Muscle layer of duodenum (tissue), 2 donors: ENCODE measurements around the gene LGALS13.
"Not testable (repeated sequence)": the region's sequence is repeated elsewhere in the genome, so short reads cannot be mapped to it uniquely, and the experiment has no call there.

Experiments used
- H3K27ac ChIP-seq: one replicate; pipeline ENCODE4 v1.7.0; 2013; ENCODE audit warnings: mild to moderate bottlenecking, low read length
- H3K27me3 ChIP-seq: one replicate; pipeline ENCODE4 v1.7.0; 2013; ENCODE audit warnings: low read depth, mild to moderate bottlenecking, control low read depth, low read length
- H3K36me3 ChIP-seq, 2 donors: one replicate each; pipeline ENCODE4 v1.7.0; 2013; ENCODE audit warnings: low read length in 2 of 2, control low read depth in 1 of 2, mild to moderate bottlenecking in 1 of 2; ENCODE audit not compliant: insufficient read depth in 2 of 2, control insufficient read depth in 1 of 2
- H3K4me1 ChIP-seq, 2 donors: one replicate each; pipeline ENCODE4 v1.7.0; 2013; ENCODE audit warnings: low read length in 2 of 2, mild to moderate bottlenecking in 2 of 2, control low read depth in 1 of 2, moderate library complexity in 1 of 2; ENCODE audit not compliant: insufficient read depth in 2 of 2, control insufficient read depth in 1 of 2
- H3K4me3 ChIP-seq, 2 donors: one replicate each; pipeline ENCODE4 v1.7.0; 2013; ENCODE audit warnings: low read length in 2 of 2, low read depth in 1 of 2, mild to moderate bottlenecking in 1 of 2
- H3K9me3 ChIP-seq, 2 donors: one replicate each; pipeline ENCODE4 v1.7.0; 2013; ENCODE audit warnings: low read length in 2 of 2, control low read depth in 1 of 2, mild to moderate bottlenecking in 1 of 2; ENCODE audit not compliant: control insufficient read depth in 1 of 2
- donor health status: healthy.

Gene LGALS13

GRCh38 chr19:39623946-39624345 lies 21.6 kb downstream of the LGALS13 start:
- peaks cover 0 to 2% of the 10 kb centered on the region in 2 donors for H3K9me3 ChIP-seq
- H3K4me1 ChIP-seq: no peaks in the 10 kb centered on the region
- H3K27ac ChIP-seq: no peak overlapping the region
- no peaks in the 10 kb centered on the region for H3K36me3 ChIP-seq
- H3K4me3 ChIP-seq: no peak overlapping the region
- no peaks in the 10 kb centered on the region for H3K27me3 ChIP-seq

- H3K4me1 ChIP-seq, H3K27ac ChIP-seq, H3K36me3 ChIP-seq, H3K9me3 ChIP-seq, H3K4me3 ChIP-seq, H3K27me3 ChIP-seq: not testable (repeated sequence)
These were observed 25.3 kb downstream of the LGALS13 start for GRCh38 chr19:39627631-39628030.

- H3K9me3 ChIP-seq: peaks cover 0 to 2% of the 10 kb centered on the region in 2 donors
- H3K27ac ChIP-seq: no peak overlapping the region
- no peaks in the 10 kb centered on the region for H3K36me3 ChIP-seq
- no peaks in the 10 kb centered on the region for H3K27me3 ChIP-seq
- no peak overlapping the region for H3K4me3 ChIP-seq
- no peaks in the 10 kb centered on the region for H3K4me1 ChIP-seq
These were observed 28.9 kb downstream of the LGALS13 start for GRCh38 chr19:39631178-39631577.

GRCh38 chr19:39631626-39632025 lies 29.3 kb downstream of the LGALS13 start:
- no peak overlapping the region for H3K4me3 ChIP-seq
- no peaks in the 10 kb centered on the region for H3K36me3 ChIP-seq
- peaks cover 0 to 2% of the 10 kb centered on the region in 2 donors for H3K9me3 ChIP-seq
- H3K27ac ChIP-seq: no peak overlapping the region
- H3K27me3 ChIP-seq: no peaks in the 10 kb centered on the region
- no peaks in the 10 kb centered on the region for H3K4me1 ChIP-seq

GRCh38 chr19:39637891-39638290 lies 35.6 kb downstream of the LGALS13 start:
- no peaks in the 10 kb centered on the region for H3K27me3 ChIP-seq
- no peaks in the 10 kb centered on the region for H3K36me3 ChIP-seq
- no peak overlapping the region for H3K27ac ChIP-seq
- no peaks in the 10 kb centered on the region for H3K9me3 ChIP-seq
- H3K4me3 ChIP-seq: no peak overlapping the region
- no peaks in the 10 kb centered on the region for H3K4me1 ChIP-seq

- H3K4me1 ChIP-seq: no peaks in the 10 kb centered on the region
- no peaks in the 10 kb centered on the region for H3K27me3 ChIP-seq
- no peak overlapping the region for H3K4me3 ChIP-seq
- no peak overlapping the region for H3K27ac ChIP-seq
- H3K36me3 ChIP-seq: no peaks in the 10 kb centered on the region
- H3K9me3 ChIP-seq: no peaks in the 10 kb centered on the region
These were observed 39.4 kb downstream of the LGALS13 start for GRCh38 chr19:39641773-39642172.

GRCh38 chr19:39643591-39643990 lies 41.3 kb downstream of the LGALS13 start:
- H3K27ac ChIP-seq: no peak overlapping the region
- H3K9me3 ChIP-seq: no peaks in the 10 kb centered on the region
- no peaks in the 10 kb centered on the region for H3K27me3 ChIP-seq

GRCh38 chr19:39645800-39646411 lies 43.6 kb downstream of the LGALS13 start:
- Histone ChIP-seq H3K9me3 (no peaks in the 10 kb centered on the region), H3K27ac (no peak overlapping the region), H3K27me3 (no peaks in the 10 kb centered on the region), H3K36me3 (no peaks in the 10 kb centered on the region), H3K4me1 (no peaks in the 10 kb centered on the region), H3K4me3 (no peak overlapping the region)

More at GRCh38 chr19:39643591-39643990, 41.3 kb downstream of the LGALS13 start:
- Histone ChIP-seq H3K36me3 (no peaks in the 10 kb centered on the region), H3K4me3 (no peak overlapping the region), H3K4me1 (no peaks in the 10 kb centered on the region)

- no peak overlapping the region for H3K4me3 ChIP-seq
- H3K27me3 ChIP-seq: no peaks in the 10 kb centered on the region
- H3K4me1 ChIP-seq: no peaks in the 10 kb centered on the region
- no peak overlapping the region for H3K27ac ChIP-seq
- H3K9me3 ChIP-seq: no peaks in the 10 kb centered on the region
- no peaks in the 10 kb centered on the region for H3K36me3 ChIP-seq
These were observed 45.6 kb downstream of the LGALS13 start for GRCh38 chr19:39647918-39648317.

- Histone ChIP-seq H3K27me3 (no peaks in the 10 kb centered on the region), H3K4me3 (no peak within 1 kb of the TSS), H3K4me1 (no peaks in the 10 kb centered on the region), H3K27ac (no peak within 1 kb of the TSS), H3K36me3 (no peaks in the 10 kb centered on the region), H3K9me3 (no peaks in the 10 kb centered on the region)
These were observed 53.3 kb downstream of the LGALS13 start, which contains the start of gene LGALS16 for GRCh38 chr19:39655613-39656012. Gene LGALS16 (plus strand): TSS chr19:39655913. CDS start chr19:39655962, 49 bp downstream.
